CD4-positive, alpha-beta T cell (primary cell): ENCODE results near the gene LBHD2. TPM values are rescaled to one million over a fixed set of nuclear protein-coding genes. Genes with fewer than 3 reads are reported as not detected.

Experiments
- ATAC-seq: fragments of 200-7000 bp; cut with Tn5 transposase; one replicate; pipeline ENCODE4 v1.10.0; 2022; ENCODE audit warnings: mild to moderate bottlenecking; ENCODE audit not compliant: poor library complexity
- CTCF ChIA-PET: fragments of 350-600 bp; sonication (Branson Sonifier 250); formaldehyde crosslinking; loops from one replicate; lab custom pipeline; 2021; ENCODE audit warnings: antibody characterized with exemption, inconsistent platforms; lab: Charles Lee
- POLR2A ChIA-PET: fragments of 350-600 bp; sonication (Branson Sonifier 250); formaldehyde crosslinking; loops from one replicate; lab custom pipeline; 2021; ENCODE audit warnings: antibody characterized with exemption, inconsistent platforms; lab: Charles Lee
- DNase-seq, 14 experiments: peaks; one replicate each; pipeline ENCODE4 v3.0.0-alpha.2; 2013 to 2020; ENCODE audit warnings: mixed read lengths in 2 of 14
- H3K27ac ChIP-seq, 2 donors: one replicate each; pipeline versions ENCODE4 v1.5.1 to v1.7.0; 2013; ENCODE audit warnings: low read length in 2 of 2, low read depth in 1 of 2, mild to moderate bottlenecking in 1 of 2
- H3K27me3 ChIP-seq, 2 experiments: 1 replicate in 1 of 2; 2 replicates in 1 of 2; pipeline versions ENCODE4 v1.6.1 to v1.7.0; 2013; ENCODE audit warnings: low read length in 2 of 2, control low read depth in 1 of 2, mild to moderate bottlenecking in 1 of 2, moderate library complexity in 1 of 2; ENCODE audit not compliant: insufficient read depth in 2 of 2, control insufficient read depth in 1 of 2
- H3K36me3 ChIP-seq: one replicate; pipeline ENCODE4 v1.6.1; 2013; ENCODE audit warnings: low read length, control low read depth; ENCODE audit not compliant: insufficient read depth
- H3K4me1 ChIP-seq: one replicate; pipeline ENCODE4 v1.6.1; 2013; ENCODE audit warnings: low read length, control low read depth; ENCODE audit not compliant: insufficient read depth
- H3K4me3 ChIP-seq: one replicate; pipeline ENCODE4 v1.5.1; 2013; ENCODE audit warnings: mild to moderate bottlenecking, low read length, moderate library complexity
- H3K9me3 ChIP-seq, 2 experiments: 1 replicate in 1 of 2; 2 replicates in 1 of 2; pipeline versions ENCODE4 v1.6.1 to v1.7.0; 2013; ENCODE audit warnings: low read length in 2 of 2, mild to moderate bottlenecking in 2 of 2, control low read depth in 1 of 2, moderate library complexity in 1 of 2; ENCODE audit not compliant: control insufficient read depth in 1 of 2, insufficient read depth in 1 of 2
- H3K27ac Mint-ChIP-seq: one replicate; pipeline ENCODE4 v1.8.0; 2020; ENCODE audit warnings: mixed read lengths
- H3K27me3 Mint-ChIP-seq: one replicate; pipeline ENCODE4 v1.8.0; 2021; ENCODE audit warnings: mixed read lengths
- H3K36me3 Mint-ChIP-seq: one replicate; pipeline ENCODE4 v1.8.0; 2021; ENCODE audit warnings: low read depth, mixed read lengths
- H3K4me1 Mint-ChIP-seq: one replicate; pipeline ENCODE4 v1.8.0; 2021; ENCODE audit warnings: low read depth, mixed read lengths
- H3K4me3 Mint-ChIP-seq: one replicate; pipeline ENCODE4 v1.8.0; 2020; ENCODE audit warnings: mild to moderate bottlenecking, mixed read lengths
- H3K9me3 Mint-ChIP-seq: one replicate; pipeline ENCODE4 v1.8.0; 2020; ENCODE audit warnings: mixed read lengths
- CTCF ChIP-seq: fragments of 200-600 bp; IDR thresholded peaks from one replicate; pipeline ENCODE4 v1.8.0; 2022; ENCODE audit warnings: antibody characterized with exemption, mild to moderate bottlenecking
- intact Hi-C, 2 experiments: fragments of 100-400 bp; cut with DNase I in 1 of 2; cut with micrococcal nuclease in 1 of 2; formaldehyde crosslinking; loops; one replicate each; pipeline versions ENCODE4 v1.15.1 to v1.9.0; 2023 to 2025; cut with DNase I, micrococcal nuclease
- total RNA-seq, 174 experiments: library from RNA in 2 of 174; stranded (reverse) in 2 of 174; gene quantifications; one replicate each; pipeline ENCODE4 v1.2.3 and lab custom pipeline; 2021 to 2026

The LBHD2 gene
- total RNA-seq, 2 experiments from 2014 or later, result not detected

- Mint-ChIP-seq H3K4me3 (no peak overlapping the region), H3K36me3 (no peaks in the 10 kb centered on the region), H3K4me1 (no peaks in the 10 kb centered on the region), H3K27ac (no peak overlapping the region), H3K9me3 (no peaks in the 10 kb centered on the region), H3K27me3 (peaks cover 16% of the 10 kb centered on the region)
- no peak for TF ChIP-seq CTCF
- Histone ChIP-seq H3K27ac (no peak overlapping the region), H3K4me1 (peaks cover 23% of the 10 kb centered on the region), H3K4me3 (no peak overlapping the region), H3K36me3 (no peaks in the 10 kb centered on the region), H3K9me3 (peaks cover 0 to 9% of the 10 kb centered on the region in 2 experiments), H3K27me3 (no peaks in the 10 kb centered on the region)
- CTCF ChIA-PET, result interaction anchor here (1.5 to 2.1 kb wide), 2 partner anchors 31 to 32 kb away, joined by 6 read pairs; no protein-coding TSS in a partner anchor
- no peak for ATAC-seq
- POLR2A ChIA-PET, result interaction anchor here (0.9 kb wide), 1 partner anchor 12 kb away, joined by 3 read pairs; no protein-coding TSS in a partner anchor
- peak in 2 of 14 experiments; percentile 24 for DNase-seq
- intact Hi-C loops, result loop anchor here in 1 of 2 experiments (2.0 kb wide), 1 partner anchor 17 kb away; the partner anchor contains the start of gene CDC42BPB
These were observed 9.9 kb upstream of the LBHD2 start for GRCh38 chr14:103073876-103074728.

GRCh38 chr14:103074729-103075367 lies 9.2 kb upstream of the LBHD2 start:
- H3K27ac ChIP-seq, result no peak overlapping the region
- TF ChIP-seq CTCF, result no peak

DNA sequence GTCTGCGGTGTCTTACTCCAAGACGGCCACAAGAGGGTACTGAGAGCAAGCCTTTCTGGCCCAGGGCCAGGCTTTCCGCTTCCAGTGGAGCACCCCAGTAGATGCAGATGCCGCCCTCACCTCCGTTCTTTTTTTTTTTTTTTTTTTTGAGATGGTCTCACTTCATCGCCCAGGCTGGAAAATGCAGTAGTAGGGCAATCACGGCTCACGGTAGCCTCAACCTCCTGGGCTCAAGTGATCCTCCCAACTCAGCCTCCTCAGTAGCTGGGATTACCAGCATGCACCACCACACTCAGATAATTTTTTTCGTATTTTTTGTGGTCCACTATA lies 5.6 kb upstream of the LBHD2 start:
- Histone ChIP-seq H3K27me3 (no peaks in the 10 kb centered on the region), H3K4me3 (no peak overlapping the region), H3K9me3 (peaks cover 0 to 9% of the 10 kb centered on the region in 2 experiments), H3K4me1 (peaks cover 23% of the 10 kb centered on the region), H3K27ac (no peak overlapping the region), H3K36me3 (no peaks in the 10 kb centered on the region)
- peak; percentile 64 to 91 (median 74) for DNase-seq
- Mint-ChIP-seq H3K4me1 (no peaks in the 10 kb centered on the region), H3K27ac (no peak overlapping the region), H3K4me3 (peak overlapping the region; percentile 27), H3K9me3 (no peaks in the 10 kb centered on the region), H3K27me3 (peaks cover 6% of the 10 kb centered on the region), H3K36me3 (no peaks in the 10 kb centered on the region)
- ChIA-PET CTCF (interaction anchor here (0.7 kb wide), 1 partner anchor 437 kb away, joined by 5 read pairs; no protein-coding TSS in a partner anchor), POLR2A (no interaction called here)
- peak; percentile 71 for TF ChIP-seq CTCF
- peak; percentile 88 for ATAC-seq
- intact Hi-C loops, result loop anchor here in 1 of 2 experiments (5.0 kb wide), 2 partner anchors 214 to 386 kb away; no protein-coding TSS in a partner anchor

More at GRCh38 chr14:103074729-103075367, 9.2 kb upstream of the LBHD2 start:
- H3K36me3 Mint-ChIP-seq, result no peaks in the 10 kb centered on the region
- H3K4me3 ChIP-seq, result peak overlapping the region; percentile 25
- ATAC-seq, result no peak
- intact Hi-C loops, result loop anchor here (1.0 to 5.0 kb wide), 4 partner anchors 16 to 383 kb away; partner anchors contain the start of gene CDC42BPB (in 1 of the 2)
- DNase-seq, result peak in 4 of 14 experiments; percentile 8 to 49 (median 26)
- peaks cover 23% of the 10 kb centered on the region for H3K4me1 ChIP-seq
- POLR2A ChIA-PET, result interaction anchor here (0.9 kb wide), 1 partner anchor 13 kb away, joined by 3 read pairs; no protein-coding TSS in a partner anchor
- H3K27me3 Mint-ChIP-seq, result peaks cover 12% of the 10 kb centered on the region
- no peak overlapping the region for H3K27ac Mint-ChIP-seq
- H3K4me1 Mint-ChIP-seq, result no peaks in the 10 kb centered on the region
- no peak overlapping the region for H3K4me3 Mint-ChIP-seq
- no peaks in the 10 kb centered on the region for H3K27me3 ChIP-seq
- H3K9me3 Mint-ChIP-seq, result no peaks in the 10 kb centered on the region
- CTCF ChIA-PET, result interaction anchor here (1.5 to 2.1 kb wide), 2 partner anchors 30 to 31 kb away, joined by 6 read pairs; no protein-coding TSS in a partner anchor
- no peaks in the 10 kb centered on the region for H3K36me3 ChIP-seq
- peaks cover 0 to 9% of the 10 kb centered on the region in 2 experiments for H3K9me3 ChIP-seq
